Measurements from ENCODE around the gene ASCL2. TPM values are rescaled to one million over a fixed set of nuclear protein-coding genes. Genes with fewer than 3 reads are reported as not detected.

Gene ASCL2, protein sequence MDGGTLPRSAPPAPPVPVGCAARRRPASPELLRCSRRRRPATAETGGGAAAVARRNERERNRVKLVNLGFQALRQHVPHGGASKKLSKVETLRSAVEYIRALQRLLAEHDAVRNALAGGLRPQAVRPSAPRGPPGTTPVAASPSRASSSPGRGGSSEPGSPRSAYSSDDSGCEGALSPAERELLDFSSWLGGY
- total RNA-seq (under 1 TPM in 1 of 2 donors, not detected in 1; 0.18 TPM), total RNA-seq (0 to 0.70 reads per million in 2 donors)

DNA sequence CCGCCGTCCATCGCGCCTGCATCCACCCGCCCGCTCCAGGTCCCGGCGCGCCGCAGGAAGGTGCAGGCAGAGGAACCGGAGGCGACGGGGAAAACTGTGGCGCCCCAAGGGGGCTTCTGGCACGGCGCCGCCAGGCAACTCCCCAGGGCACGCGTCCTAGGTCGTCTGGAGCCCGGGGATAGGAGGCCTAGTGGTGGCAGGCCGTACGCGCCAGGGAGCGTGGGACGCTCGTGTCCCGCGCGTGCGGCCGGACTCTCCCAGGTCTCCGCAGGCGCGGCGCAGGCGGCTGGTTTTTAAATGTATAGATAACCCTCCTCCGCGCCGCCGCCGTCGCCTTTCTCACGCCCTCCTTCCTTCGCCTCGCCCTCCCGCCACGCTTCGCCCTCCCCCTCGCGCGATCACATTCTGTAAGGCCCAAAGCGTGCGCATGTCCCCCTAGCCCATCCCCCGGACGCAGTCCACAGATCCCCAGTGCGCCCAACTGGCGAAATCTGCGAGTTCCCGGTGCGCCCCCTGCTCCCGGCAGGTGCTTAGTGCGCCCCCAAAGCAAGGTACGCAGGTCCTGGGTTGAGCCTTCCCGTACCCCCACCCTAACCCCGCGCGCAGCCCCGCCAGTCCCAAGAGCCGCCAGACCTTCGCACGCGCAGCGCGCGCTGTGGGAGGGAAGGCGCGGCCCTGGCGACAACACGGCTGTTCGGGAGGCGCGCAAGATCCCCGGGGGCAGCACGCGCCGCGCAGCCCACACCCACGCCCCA is at the start of gene ASCL2:
Gene ASCL2 (minus strand): TSS at position 267 of the 755 bp plus-strand sequence. CDS start 256 bp downstream, at position 11.
- H3K36me3 Mint-ChIP-seq (ENCODE audit: low read depth), result no peaks in the 10 kb centered on the region
- H3K4me3 Mint-ChIP-seq, result peak within 1 kb of the TSS; percentile 77
- H3K27me3 Mint-ChIP-seq, result peaks cover 31% of the 10 kb centered on the region
- H3K4me1 Mint-ChIP-seq, result peaks cover 18% of the 10 kb centered on the region
- DNase-seq, result no peak
- no peaks in the 10 kb centered on the region for H3K9me3 ChIP-seq (ENCODE audit: control insufficient read depth, low read length, poor library complexity, severe bottlenecking)
- no peak for ATAC-seq
- H3K27ac Mint-ChIP-seq, result no peak within 1 kb of the TSS

DNA sequence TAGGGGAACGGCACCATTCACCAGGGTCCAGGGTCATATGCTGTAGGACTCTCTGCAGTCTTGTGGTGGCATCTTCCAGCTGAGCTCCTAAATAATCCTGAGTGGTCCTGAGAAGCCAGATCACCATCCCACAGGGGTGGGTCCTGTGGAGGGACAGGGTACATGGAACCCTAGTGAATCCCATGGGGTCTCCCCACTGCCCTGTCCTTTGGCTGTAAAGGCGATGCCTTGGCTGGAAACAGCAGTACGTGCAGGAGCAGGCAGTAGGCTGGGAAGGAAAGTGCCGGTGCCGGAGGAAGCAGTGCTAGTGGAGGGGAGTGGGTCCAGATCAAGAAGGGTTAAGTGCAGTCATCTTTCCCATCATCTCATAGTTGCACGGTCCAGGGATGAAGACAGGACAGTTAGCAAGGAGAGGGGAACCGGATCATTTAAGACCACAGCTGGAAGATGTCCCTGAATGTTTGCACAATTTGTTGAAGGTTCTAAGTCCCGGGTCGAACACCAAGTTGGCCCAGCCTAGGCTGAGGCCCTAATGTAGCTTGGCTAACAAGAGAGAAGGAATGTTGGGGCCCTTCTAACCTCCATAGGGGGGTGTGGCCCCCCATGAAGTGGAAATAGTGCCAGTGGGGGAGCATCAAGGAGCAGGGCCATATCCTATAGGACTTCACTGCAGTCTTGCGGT is 49.5 kb upstream of the ASCL2 start:
- ATAC-seq (no peak), DNase-seq (no peak)
- Mint-ChIP-seq H3K27me3 (no peaks in the 10 kb centered on the region), H3K36me3 (ENCODE audit: low read depth) (no peaks in the 10 kb centered on the region), H3K4me3 (no peak overlapping the region), H3K27ac (no peak overlapping the region), H3K4me1 (peaks cover 6% of the 10 kb centered on the region)
- no peaks in the 10 kb centered on the region for H3K9me3 ChIP-seq (ENCODE audit: control insufficient read depth, low read length, poor library complexity, severe bottlenecking)

DNA sequence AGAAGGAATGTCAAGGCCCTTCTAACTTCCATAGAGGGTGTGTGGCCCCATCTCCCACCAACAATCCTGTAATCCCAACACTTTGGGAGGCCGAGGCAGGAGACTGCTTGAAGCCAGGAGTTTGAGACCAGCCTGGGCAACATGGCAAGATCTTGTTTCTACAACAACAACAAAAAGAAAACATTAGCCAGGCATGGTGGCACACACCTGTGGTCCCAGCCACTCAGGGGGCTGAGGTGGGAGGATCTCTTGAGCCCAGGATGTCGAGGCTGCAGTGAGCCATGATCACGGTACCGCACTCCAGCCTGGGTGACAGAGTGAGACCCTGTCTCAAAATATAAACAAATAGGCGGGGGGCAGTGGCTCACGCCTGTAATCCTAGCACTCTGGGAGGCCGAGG is 48.3 kb upstream of the ASCL2 start:
- Mint-ChIP-seq H3K36me3 (ENCODE audit: low read depth) (no peaks in the 10 kb centered on the region), H3K27ac (no peak overlapping the region), H3K4me3 (no peak overlapping the region), H3K27me3 (no peaks in the 10 kb centered on the region), H3K4me1 (peaks cover 7% of the 10 kb centered on the region)
- DNase-seq, result no peak
- no peak for ATAC-seq
- H3K9me3 ChIP-seq (ENCODE audit: control insufficient read depth, low read length, poor library complexity, severe bottlenecking), result no peaks in the 10 kb centered on the region

DNA sequence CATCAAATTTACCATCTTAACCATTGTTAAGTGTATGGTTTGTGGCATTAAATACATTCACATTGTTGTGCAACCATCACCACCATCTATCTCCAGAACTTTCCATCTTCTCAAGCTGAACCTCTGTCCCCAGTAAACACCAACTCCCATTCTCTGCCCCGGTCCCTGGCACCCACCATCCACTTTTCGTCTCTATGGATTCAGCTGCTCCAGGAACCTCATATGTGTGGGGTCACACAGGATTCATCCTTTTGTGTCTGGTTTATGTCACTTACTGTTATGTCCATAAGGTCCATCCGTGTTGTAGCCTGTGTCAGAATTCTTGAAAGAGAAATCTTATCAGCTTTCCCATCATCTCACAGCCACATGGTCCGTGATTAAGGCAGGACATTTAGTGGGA is 47.7 kb upstream of the ASCL2 start:
- Mint-ChIP-seq H3K4me3 (no peak overlapping the region), H3K27me3 (no peaks in the 10 kb centered on the region), H3K27ac (no peak overlapping the region), H3K4me1 (peaks cover 10% of the 10 kb centered on the region), H3K36me3 (ENCODE audit: low read depth) (no peaks in the 10 kb centered on the region)
- DNase-seq (no peak), ATAC-seq (no peak)
- H3K9me3 ChIP-seq (ENCODE audit: control insufficient read depth, low read length, poor library complexity, severe bottlenecking), result no peaks in the 10 kb centered on the region

DNA sequence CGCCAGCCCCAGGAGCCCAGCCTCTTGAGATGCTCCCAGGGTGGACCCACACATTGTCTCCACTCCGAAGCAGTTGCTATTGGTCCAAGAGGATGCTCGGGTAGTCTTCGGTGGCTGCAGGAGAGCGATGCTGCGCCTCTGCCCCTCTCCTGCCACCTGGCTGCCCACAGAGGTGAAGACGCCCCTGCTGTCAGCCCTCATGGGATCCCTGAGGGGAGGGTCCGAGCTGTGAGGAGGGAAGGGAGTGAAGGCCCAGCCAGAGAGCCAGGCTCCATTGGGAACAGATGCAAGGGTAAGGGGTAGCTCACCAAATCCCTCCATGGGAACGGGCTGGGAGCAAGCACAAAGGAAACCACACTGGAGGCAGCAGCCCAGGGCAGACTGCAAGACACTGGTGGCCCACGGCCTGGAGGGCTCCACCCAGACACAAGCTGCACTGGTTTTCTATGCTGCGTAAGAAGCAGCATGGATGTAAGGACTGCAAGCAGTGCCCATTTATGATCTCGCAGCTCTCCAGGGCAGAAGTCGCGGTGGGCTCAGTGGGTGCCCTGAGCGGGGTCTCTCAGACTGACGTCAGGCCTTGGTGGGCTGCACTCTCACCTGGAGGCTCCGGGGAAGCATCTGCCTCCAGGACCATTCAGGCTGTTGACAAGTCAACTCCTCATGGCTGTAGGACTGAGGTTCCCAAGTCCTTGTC is 47.1 kb upstream of the ASCL2 start:
- no peaks in the 10 kb centered on the region for H3K27me3 Mint-ChIP-seq
- no peaks in the 10 kb centered on the region for H3K9me3 ChIP-seq (ENCODE audit: control insufficient read depth, low read length, poor library complexity, severe bottlenecking)
- no peak overlapping the region for H3K27ac Mint-ChIP-seq
- no peak for DNase-seq
- peaks cover 11% of the 10 kb centered on the region for H3K4me1 Mint-ChIP-seq
- no peak for ATAC-seq
- H3K36me3 Mint-ChIP-seq (ENCODE audit: low read depth), result no peaks in the 10 kb centered on the region
- H3K4me3 Mint-ChIP-seq, result no peak overlapping the region

DNA sequence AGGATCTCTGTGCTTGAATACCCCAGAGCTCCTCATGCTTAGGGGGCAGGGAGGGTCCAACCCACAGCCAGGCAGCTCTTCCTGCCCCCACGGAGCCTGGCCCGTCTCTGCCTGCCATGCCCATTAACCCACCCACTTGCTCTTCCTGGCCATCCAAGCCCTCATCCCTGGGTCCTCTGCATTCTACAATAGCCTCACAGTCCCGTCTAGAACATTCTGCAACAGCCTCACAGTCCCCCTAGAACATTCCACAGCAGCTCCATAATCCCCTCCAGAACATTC is 46.5 kb upstream of the ASCL2 start:
- Mint-ChIP-seq H3K4me1 (peaks cover 11% of the 10 kb centered on the region), H3K36me3 (ENCODE audit: low read depth) (no peaks in the 10 kb centered on the region), H3K4me3 (no peak overlapping the region), H3K27me3 (no peaks in the 10 kb centered on the region), H3K27ac (peak overlapping the region; percentile 14)
- ATAC-seq, result no peak
- no peak for DNase-seq
- no peaks in the 10 kb centered on the region for H3K9me3 ChIP-seq (ENCODE audit: control insufficient read depth, low read length, poor library complexity, severe bottlenecking)

DNA sequence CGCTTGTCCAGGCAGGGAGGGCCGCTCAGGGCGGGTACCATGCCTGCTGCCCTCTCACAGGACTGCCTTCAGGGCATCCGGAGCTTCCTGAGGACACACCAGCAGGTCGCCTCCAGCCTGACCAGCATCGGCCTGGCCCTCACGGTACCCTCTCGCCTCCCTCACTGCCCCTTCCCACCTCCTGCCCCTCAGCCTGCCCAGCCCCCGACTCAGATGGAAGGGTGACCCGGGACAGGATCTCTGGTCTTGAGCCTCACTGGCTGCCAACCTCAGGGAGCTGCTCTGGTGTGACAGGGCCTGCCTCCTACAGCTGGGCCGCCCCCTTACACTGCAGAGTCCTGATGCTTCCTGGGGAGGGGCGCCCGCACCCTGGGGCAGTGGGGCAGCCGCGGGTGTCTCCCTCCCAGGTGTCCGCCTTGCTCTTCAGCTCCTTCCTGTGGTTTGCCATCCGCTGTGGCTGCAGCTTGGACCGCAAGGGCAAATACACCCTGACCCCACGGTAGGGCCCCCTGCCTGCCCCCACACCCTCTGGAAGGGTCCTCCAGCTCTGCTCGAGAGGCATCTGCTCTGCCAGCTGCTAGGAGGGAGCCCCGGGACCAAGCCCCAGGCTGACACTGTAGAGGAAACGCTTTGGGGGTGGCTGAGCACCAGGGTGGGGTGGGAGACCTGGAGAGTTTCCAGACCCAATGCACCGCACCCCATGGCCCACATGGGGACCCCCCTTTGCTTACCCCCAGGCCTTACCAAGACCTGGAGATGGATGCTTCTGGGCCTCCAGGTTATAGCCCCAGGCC is 46.0 kb upstream of the ASCL2 start:
- DNase-seq (no peak), ATAC-seq (no peak)
- Mint-ChIP-seq H3K4me3 (no peak overlapping the region), H3K36me3 (ENCODE audit: low read depth) (no peaks in the 10 kb centered on the region), H3K27me3 (no peaks in the 10 kb centered on the region), H3K27ac (peak overlapping the region; percentile 14), H3K4me1 (peaks cover 11% of the 10 kb centered on the region)
- no peaks in the 10 kb centered on the region for H3K9me3 ChIP-seq (ENCODE audit: control insufficient read depth, low read length, poor library complexity, severe bottlenecking)

DNA sequence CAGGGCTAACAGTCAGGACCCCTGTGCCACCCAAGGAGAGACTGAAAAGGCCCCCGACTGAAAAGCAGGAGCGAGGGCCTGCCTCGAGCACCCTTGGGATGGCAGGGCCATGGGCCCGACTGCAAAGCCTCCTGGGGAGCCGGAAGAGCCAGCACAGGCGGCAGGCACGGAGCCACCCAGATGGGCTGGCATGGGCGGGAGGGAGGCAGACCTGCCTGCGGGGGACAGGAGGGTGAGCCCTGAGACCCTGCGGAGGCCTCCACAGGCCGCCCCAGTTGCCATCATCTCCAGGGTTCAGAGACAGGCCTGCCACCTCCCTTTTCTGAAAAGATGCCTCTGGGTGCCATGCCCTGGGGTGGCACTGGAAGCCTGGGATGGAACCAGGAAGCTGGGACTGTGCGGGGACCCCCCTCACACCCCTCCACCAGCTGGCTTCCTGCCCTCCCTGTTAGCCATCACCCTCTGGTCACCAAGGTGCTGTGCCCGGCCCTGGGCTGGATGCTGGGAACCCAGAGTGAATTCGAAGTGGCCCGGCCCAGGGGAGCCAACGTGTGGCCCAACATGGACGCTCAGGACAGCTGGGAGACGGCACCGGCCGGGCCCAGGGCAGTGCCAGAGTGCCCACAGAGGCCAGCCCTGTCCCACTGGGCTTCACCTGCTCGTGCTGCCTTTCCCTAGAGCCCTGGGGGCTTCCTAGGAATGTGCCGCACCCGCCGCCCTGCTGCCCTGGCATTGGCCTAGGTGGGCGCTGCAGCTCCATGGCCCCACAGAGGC is 45.2 kb upstream of the ASCL2 start:
- H3K27ac Mint-ChIP-seq, result no peak overlapping the region
- ATAC-seq (no peak), DNase-seq (peak in 2 of 3 donors; percentile 2 to 8)
- H3K9me3 ChIP-seq (ENCODE audit: control insufficient read depth, low read length, poor library complexity, severe bottlenecking), result no peaks in the 10 kb centered on the region
- no peaks in the 10 kb centered on the region for H3K27me3 Mint-ChIP-seq
- H3K36me3 Mint-ChIP-seq (ENCODE audit: low read depth), result no peaks in the 10 kb centered on the region
- peaks cover 11% of the 10 kb centered on the region for H3K4me1 Mint-ChIP-seq
- no peak overlapping the region for H3K4me3 Mint-ChIP-seq

DNA sequence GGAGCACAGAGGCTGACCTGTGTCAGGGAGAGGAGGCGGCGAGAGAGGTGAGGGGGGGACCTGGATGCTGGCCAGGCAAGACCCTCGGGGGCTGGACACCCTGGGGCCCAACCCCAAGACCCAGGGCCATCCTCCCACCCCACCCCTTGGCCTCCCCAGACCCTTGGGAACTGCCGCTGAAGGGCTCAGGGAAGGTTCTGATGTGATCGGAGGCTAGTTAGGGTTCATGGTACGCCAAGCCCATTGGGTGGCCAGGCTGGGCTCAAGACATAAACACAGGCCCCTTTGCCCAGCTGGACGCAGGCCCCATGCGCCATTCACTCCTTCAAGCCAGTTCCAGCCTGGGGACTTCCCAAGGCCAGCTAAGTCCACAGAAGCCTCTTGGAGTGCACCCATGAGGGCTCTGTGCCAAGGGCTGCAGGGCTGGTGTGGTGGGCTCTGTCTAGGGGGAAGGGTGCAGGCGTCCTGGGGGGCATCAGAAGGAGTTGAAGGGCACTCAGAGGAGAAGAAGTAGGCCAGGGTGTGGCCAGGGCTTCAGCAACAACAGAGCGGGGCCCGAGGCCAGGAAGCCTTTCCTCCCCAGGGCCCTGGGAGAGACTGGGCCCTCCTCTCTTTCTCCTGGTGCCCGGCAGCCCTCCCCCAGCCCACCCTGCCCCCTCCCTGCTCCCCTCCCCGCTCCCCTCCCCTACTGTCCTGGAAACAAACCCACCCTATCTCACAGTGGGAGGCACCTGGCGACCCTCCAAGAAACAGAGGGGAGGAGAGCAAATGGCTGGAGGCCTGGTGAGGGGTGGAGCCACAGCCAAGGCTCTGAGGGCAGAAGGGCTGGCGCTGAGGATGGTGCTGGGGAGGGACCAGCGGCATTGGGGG is 44.4 kb upstream of the ASCL2 start:
- no peaks in the 10 kb centered on the region for H3K36me3 Mint-ChIP-seq (ENCODE audit: low read depth)
- no peaks in the 10 kb centered on the region for H3K27me3 Mint-ChIP-seq
- H3K27ac Mint-ChIP-seq, result no peak overlapping the region
- no peaks in the 10 kb centered on the region for H3K9me3 ChIP-seq (ENCODE audit: control insufficient read depth, low read length, poor library complexity, severe bottlenecking)
- H3K4me1 Mint-ChIP-seq, result peaks cover 11% of the 10 kb centered on the region
- H3K4me3 Mint-ChIP-seq, result no peak overlapping the region
- DNase-seq (no peak), ATAC-seq (no peak)

DNA sequence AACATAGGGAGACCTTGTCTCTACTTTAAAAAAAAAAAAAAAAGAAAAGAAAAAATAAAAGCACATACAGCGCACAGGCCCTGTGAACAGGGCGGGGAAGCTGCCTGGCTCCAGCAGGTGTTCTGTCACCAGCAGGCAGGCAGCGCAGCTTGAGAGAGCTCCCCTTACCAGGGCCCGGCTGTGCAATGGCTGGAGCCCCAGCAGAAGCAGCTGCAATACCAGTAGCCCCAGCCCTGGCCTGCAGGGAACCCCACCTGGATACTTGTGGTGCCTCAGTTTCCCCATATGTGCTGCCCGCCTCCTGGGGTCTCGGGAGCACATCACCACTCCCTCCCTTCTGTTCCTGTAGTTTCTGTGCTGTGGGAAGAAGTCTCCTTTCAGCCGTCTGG is 43.7 kb upstream of the ASCL2 start:
- H3K9me3 ChIP-seq (ENCODE audit: control insufficient read depth, low read length, poor library complexity, severe bottlenecking), result no peaks in the 10 kb centered on the region
- Mint-ChIP-seq H3K36me3 (ENCODE audit: low read depth) (no peaks in the 10 kb centered on the region), H3K4me3 (no peak overlapping the region), H3K4me1 (peaks cover 11% of the 10 kb centered on the region), H3K27me3 (no peaks in the 10 kb centered on the region), H3K27ac (no peak overlapping the region)
- ATAC-seq (no peak), DNase-seq (no peak)

DNA sequence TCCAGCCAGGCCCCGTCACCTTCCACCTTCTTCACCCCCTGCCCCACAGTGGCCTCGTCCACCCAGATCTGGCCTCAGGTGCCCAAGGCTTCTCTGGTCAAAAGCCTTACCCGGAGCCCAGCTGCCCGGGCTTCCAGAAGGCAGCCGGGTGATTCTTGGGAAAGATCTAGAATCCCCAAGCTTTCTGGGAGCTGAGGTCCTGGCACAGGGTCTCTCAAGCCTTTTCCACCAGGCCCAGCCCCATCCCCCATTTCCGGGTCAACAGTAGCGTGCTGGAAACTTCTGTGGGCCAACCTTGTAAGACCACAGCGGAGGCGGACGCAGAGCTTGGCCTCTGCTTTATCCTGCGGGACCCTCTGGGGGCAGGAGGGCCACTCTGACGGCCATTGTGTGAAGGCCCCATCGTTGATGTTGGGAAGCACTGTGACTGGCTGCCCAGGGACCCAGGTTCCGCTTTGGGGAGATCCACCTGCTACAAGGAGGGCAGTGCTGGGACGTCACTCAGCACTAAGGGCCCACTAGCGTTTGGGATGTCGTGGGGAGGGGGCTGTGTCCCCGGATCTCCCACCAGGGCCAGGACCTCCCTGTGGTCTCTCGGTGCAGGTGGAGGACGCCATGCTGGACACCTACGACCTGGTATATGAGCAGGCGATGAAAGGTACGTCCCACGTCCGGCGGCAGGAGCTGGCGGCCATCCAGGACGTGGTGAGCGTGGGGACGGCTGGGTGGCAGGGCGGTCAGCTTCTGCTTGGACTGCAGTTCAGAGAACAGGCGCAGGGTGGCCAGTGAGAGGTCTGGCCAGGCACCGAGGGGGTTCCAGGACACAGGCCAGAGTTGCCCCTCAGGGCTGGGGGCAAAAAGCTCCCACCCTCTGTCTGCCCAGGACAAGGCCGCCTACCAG is 42.9 kb upstream of the ASCL2 start:
- Mint-ChIP-seq H3K4me1 (peaks cover 11% of the 10 kb centered on the region), H3K4me3 (no peak overlapping the region), H3K27me3 (no peaks in the 10 kb centered on the region), H3K36me3 (ENCODE audit: low read depth) (no peaks in the 10 kb centered on the region), H3K27ac (peak overlapping the region; percentile 29)
- H3K9me3 ChIP-seq (ENCODE audit: control insufficient read depth, low read length, poor library complexity, severe bottlenecking), result no peaks in the 10 kb centered on the region
- ATAC-seq (no peak), DNase-seq (peak in 1 of 3 donors; percentile 1)
